HepG2 (cell line): ENCODE measurements around the gene LCN2. TPM values are rescaled to one million over a fixed set of nuclear protein-coding genes. Genes with fewer than 3 reads are reported as not detected.
A peak's percentile ranks its signal among the peaks of the same experiment; 100 is the strongest.

Experiments
- ATAC-seq: fragments of 200-7000 bp; cut with Tn5 transposase; 3 replicates; pipeline ENCODE4 v1.9.1; 2020; ENCODE audit warnings: mild to moderate bottlenecking, moderate library complexity
- BruUV-seq: library from RNA; stranded (reverse); fragments of 400-500 nt; replicated peaks from 2 replicates; lab custom pipeline; 2021; lab: Mats Ljungman, UMichigan
- CTCF ChIA-PET: fragments of 300-600 bp; formaldehyde crosslinking; extraction: SDS; loops from one replicate; lab custom pipeline; 2021; ENCODE audit warnings: low total read pairs, inconsistent platforms, low intra/inter-chr PET ratio; lab: Yijun Ruan, JAX
- POLR2A ChIA-PET: fragments of 350-600 bp; sonication (Branson Sonifier 250); formaldehyde crosslinking; loops from one replicate; lab custom pipeline; 2020; ENCODE audit warnings: antibody characterized with exemption, inconsistent platforms; lab: Yijun Ruan, JAX
- DNase-seq: peaks from one replicate; pipeline ENCODE4 v3.0.0-alpha.2; 2015; ENCODE audit warnings: low spot score
- FAIRE-seq: peaks from 3 replicates; lab custom pipeline; 2011; peaks lifted over from hg19 to GRCh38; lab: Jason Lieb, UNC
- H2AFZ ChIP-seq: one replicate; pipeline ENCODE4 v1.6.1; 2011; ENCODE audit warnings: low read length, inconsistent platforms
- H3K27ac ChIP-seq: fragments of 300-600 bp; 3 replicates; pipeline ENCODE4 v1.8.0; 2011; ENCODE audit warnings: mixed run types, mild to moderate bottlenecking, mixed read lengths, low read length, inconsistent platforms; ENCODE audit not compliant: insufficient read depth; ENCODE audit errors: extremely low read length
- H3K27me3 ChIP-seq, 2 experiments: fragments of 200-600 bp in 1 of 2; 2 replicates in 1 of 2; 3 replicates in 1 of 2; pipeline versions ENCODE4 v1.6.0 to v1.8.0; 2011; ENCODE audit warnings: low read length in 2 of 2, mild to moderate bottlenecking in 2 of 2, moderate library complexity in 2 of 2, inconsistent platforms in 1 of 2; ENCODE audit not compliant: insufficient read depth in 2 of 2, control insufficient read depth in 1 of 2
- H3K36me3 ChIP-seq, 2 experiments: fragments of 200-600 bp in 1 of 2; replicated peaks in 1 of 2; 2 replicates in 1 of 2; 3 replicates in 1 of 2; pipeline versions ENCODE4 v1.5.1 to v1.8.0; 2011; ENCODE audit warnings: low read length in 2 of 2, inconsistent platforms in 1 of 2; ENCODE audit not compliant: insufficient read depth in 2 of 2, control insufficient read depth in 1 of 2
- H3K4me1 ChIP-seq: 2 replicates; pipeline ENCODE4 v1.5.1; 2012; ENCODE audit warnings: low read length, inconsistent platforms; ENCODE audit not compliant: insufficient read depth
- H3K4me2 ChIP-seq: 2 replicates; pipeline ENCODE4 v1.6.0; 2011; ENCODE audit warnings: low read depth, low read length, inconsistent platforms
- H3K4me3 ChIP-seq, 3 experiments: fragments of 200-600 bp in 1 of 3; sonication (generic), shearing (Covaris generic) in 1 of 3; replicated peaks in 1 of 3; 2 replicates each; pipeline ENCODE4 v1.5.1; 2011 to 2016; ENCODE audit warnings: low read length in 3 of 3, inconsistent platforms in 2 of 3, low read depth in 2 of 3, mild to moderate bottlenecking in 2 of 3, control low read depth in 1 of 3, mixed read lengths in 1 of 3; ENCODE audit not compliant: insufficient read depth in 1 of 3
- H3K79me2 ChIP-seq: one replicate; pipeline ENCODE4 v1.6.1; 2011; ENCODE audit warnings: low read length, inconsistent platforms; ENCODE audit not compliant: insufficient read depth
- H3K9ac ChIP-seq: 2 replicates; pipeline ENCODE4 v1.6.0; 2011; ENCODE audit warnings: mild to moderate bottlenecking, low read depth, low read length, inconsistent platforms; ENCODE audit not compliant: insufficient read depth
- H3K9me3 ChIP-seq: 2 replicates; pipeline ENCODE4 v1.5.1; 2012; ENCODE audit warnings: mild to moderate bottlenecking, low read length
- H4K20me1 ChIP-seq: 2 replicates; pipeline ENCODE4 v1.6.0; 2011; ENCODE audit warnings: inconsistent platforms, mild to moderate bottlenecking, low read length, moderate library complexity; ENCODE audit not compliant: insufficient read depth
- BCLAF1 ChIP-seq: fragments of 450-650 bp; IDR thresholded peaks from 2 replicates; pipeline ENCODE4 v1.6.1; 2017; ENCODE audit warnings: mild to moderate bottlenecking
- BHLHE40 ChIP-seq: IDR thresholded peaks from 2 replicates; pipeline ENCODE4 v1.6.1; 2011; ENCODE audit warnings: low read length, improper control_type of control experiment
- CHCHD3 ChIP-seq: sonication (generic); formaldehyde crosslinking; IDR thresholded peaks from 2 replicates; pipeline ENCODE4 v1.8.0; 2022; ENCODE audit warnings: mild to moderate bottlenecking, missing genetic modification reagents, moderate library complexity
- EP300 ChIP-seq, 3 experiments: sonication (generic) in 1 of 3; formaldehyde crosslinking in 1 of 3; IDR thresholded peaks; 2 replicates each; pipeline versions ENCODE4 v1.5.1 to v1.6.1; 2011 to 2020; ENCODE audit warnings: low read depth in 2 of 3, low read length in 2 of 3, borderline replicate concordance in 1 of 3, improper control_type of control experiment in 1 of 3, mild to moderate bottlenecking in 1 of 3, missing genetic modification reagents in 1 of 3, moderate library complexity in 1 of 3
- HDAC2 ChIP-seq: sonication (generic); formaldehyde crosslinking; IDR thresholded peaks from 2 replicates; pipeline ENCODE4 v1.4.0; 2020; ENCODE audit warnings: missing genetic modification reagents
- MAFF ChIP-seq: IDR thresholded peaks from 2 replicates; pipeline ENCODE4 v1.6.1; 2011; ENCODE audit warnings: low read depth, low read length, improper control_type of control experiment
- MBD4 ChIP-seq: IDR thresholded peaks from 2 replicates; pipeline ENCODE4 v1.6.1; 2012; ENCODE audit warnings: low read length, inconsistent platforms, borderline replicate concordance
- MEIS1 ChIP-seq: sonication (generic); formaldehyde crosslinking; IDR thresholded peaks from 2 replicates; pipeline ENCODE4 v1.9.0; 2021; ENCODE audit warnings: mild to moderate bottlenecking, missing genetic modification reagents, moderate library complexity, borderline replicate concordance
- NFATC3 ChIP-seq: sonication (generic); formaldehyde crosslinking; IDR thresholded peaks from 2 replicates; pipeline ENCODE4 v1.5.1; 2020; ENCODE audit warnings: mild to moderate bottlenecking, missing genetic modification reagents
- NFKB2 ChIP-seq: sonication (generic); formaldehyde crosslinking; IDR thresholded peaks from 2 replicates; pipeline ENCODE4 v1.4.0; 2020; ENCODE audit warnings: missing genetic modification reagents, borderline replicate concordance
- PAX8 ChIP-seq: sonication (generic); formaldehyde crosslinking; IDR thresholded peaks from 2 replicates; pipeline ENCODE4 v1.8.0; 2022; ENCODE audit warnings: mild to moderate bottlenecking, missing genetic modification reagents, borderline replicate concordance
- RORA ChIP-seq: sonication (generic); formaldehyde crosslinking; IDR thresholded peaks from 2 replicates; pipeline ENCODE4 v1.5.0; 2020; ENCODE audit warnings: mild to moderate bottlenecking, missing genetic modification reagents, moderate library complexity
- SETDB1 ChIP-seq: sonication (generic); formaldehyde crosslinking; IDR thresholded peaks from 2 replicates; pipeline ENCODE4 v1.5.1; 2020; ENCODE audit warnings: missing genetic modification reagents, mild to moderate bottlenecking, borderline replicate concordance
- SOX13 ChIP-seq, 3 experiments: fragments of 450-650 bp in 1 of 3; sonication (generic) in 1 of 3; formaldehyde crosslinking in 1 of 3; IDR thresholded peaks in 2 of 3; conservative IDR thresholded peaks in 1 of 3; 2 replicates each; pipeline versions ENCODE4 v1.5.0 to v1.6.1; 2016 to 2020; ENCODE audit warnings: antibody characterized with exemption in 1 of 3, mild to moderate bottlenecking in 1 of 3, missing compliant biosample characterization in 1 of 3, missing genetic modification reagents in 1 of 3, moderate library complexity in 1 of 3
- TRIM22 ChIP-seq: fragments of 450-650 bp; IDR thresholded peaks from 2 replicates; pipeline ENCODE4 v1.6.1; 2017
- WIZ ChIP-seq: sonication (generic); formaldehyde crosslinking; IDR thresholded peaks from 2 replicates; pipeline ENCODE4 v1.5.1; 2020; ENCODE audit warnings: mild to moderate bottlenecking, missing genetic modification reagents
- ZNF18 ChIP-seq: sonication (generic); formaldehyde crosslinking; IDR thresholded peaks from 2 replicates; pipeline ENCODE4 v1.8.0; 2022; ENCODE audit warnings: mild to moderate bottlenecking, missing genetic modification reagents; ENCODE audit not compliant: insufficient replicate concordance
- ZNF468 ChIP-seq: sonication (generic); formaldehyde crosslinking; IDR thresholded peaks from 2 replicates; pipeline ENCODE4 v1.8.0; 2022; ENCODE audit warnings: mild to moderate bottlenecking, moderate library complexity, missing genetic modification reagents
- ZNF615 ChIP-seq: sonication (generic); formaldehyde crosslinking; IDR thresholded peaks from 2 replicates; pipeline ENCODE4 v1.5.0; 2020; ENCODE audit warnings: mild to moderate bottlenecking, missing genetic modification reagents, borderline replicate concordance
- WGBS: methylation state at CpG from one replicate; pipeline ENCODE4 v1.1.6; 2017; ENCODE audit warnings: low lambda C conversion rate; 5-methylcytosine and 5-hydroxymethylcytosine counted together
- in situ Hi-C: cut with HindIII; loops from 2 replicates; pipeline ENCODE4 v1.10.0; 2017; ENCODE audit warnings: low pct_unique_long_range_greater_than_20kb; ENCODE audit not compliant: extremely low pct_ligation_motif_present
- intact Hi-C: fragments of 100-400 bp; cut with micrococcal nuclease; formaldehyde crosslinking; loops from one replicate; pipeline ENCODE4 v1.10.0; 2022; ENCODE audit not compliant: unreplicated experiment
- polyA plus RNA-seq, 8 experiments: library from polyadenylated mRNA; depleted of rRNA in 3 of 8; stranded (reverse) in 7 of 8; unstranded in 1 of 8; fragments of >200 nt; fragmentation: Illumina TruSeq in 4 of 8; extraction: Trizol in 4 of 8; gene quantifications; 2 replicates each; pipeline versions ENCODE4 v1.2.1 to v1.2.3, GENCODE V29; 2011 to 2016; ENCODE audit warnings: low read depth in 4 of 8, missing spikeins in 1 of 8, mixed read lengths in 1 of 8; ENCODE audit not compliant: insufficient read depth in 1 of 8
- total RNA-seq, 5 experiments: library from RNA; depleted of rRNA; stranded (reverse); fragments of >200 nt; fragmentation: Illumina TruSeq; extraction: Trizol; gene quantifications; 2 replicates each; pipeline ENCODE4 v1.2.3, GENCODE V29; 2016; ENCODE audit warnings: low read depth in 1 of 5

Gene LCN2
- total and polyA plus RNA-seq, 2 of the 13 experiments (the other 11 are each of a cell fraction or from before 2014, with no cell fraction given) = 0.38 to 1.4 TPM

GRCh38 chr9:128138001-128138400, 11.3 kb upstream of the LCN2 start:
- ATAC-seq (peak; percentile 73), DNase-seq (no peak), FAIRE-seq (no peak)
- no CpG with 5 or more reads among the region's 3 CpGs for WGBS
- Histone ChIP-seq H3K4me1 (peaks cover 46% of the 10 kb centered on the region), H3K4me2 (peak overlapping the region; percentile 76; the same call in 1 of the 2 replicates), H3K79me2 (no peaks in the 10 kb centered on the region), H3K9me3 (no peaks in the 10 kb centered on the region), H2AFZ (no peak overlapping the region), H3K36me3 (no peaks in the 10 kb centered on the region), H3K27ac (no peak overlapping the region), H3K27me3 (no peaks in the 10 kb centered on the region; a peak in 1 of 5 replicates), H4K20me1 (no peaks in the 10 kb centered on the region), H3K4me3 (no peak overlapping the region), H3K9ac (no peak overlapping the region)
- BruUV-seq = no TSS peak
- TF ChIP-seq MAFF (no peak), RORA (CRISPR knock-in tag) (no peak), SOX13 (IDR thresholded peaks at IDR 0.05) (no peak), SOX13 (CRISPR knock-in tag; conservative IDR thresholded peaks at IDR 0.05 in 1 of 2, IDR thresholded peaks at IDR 0.05 in 1 of 2) (no peak), NFATC3 (no peak), WIZ (no peak), EP300 (IDR thresholded peaks at IDR 0.05; ENCODE audit: low read depth in 2 of 2, low read length in 2 of 2) (no peak), EP300 (CRISPR knock-in tag; IDR thresholded peaks at IDR 0.05; ENCODE audit: borderline replicate concordance) (no peak), TRIM22 (no peak), SETDB1 (CRISPR knock-in tag) (no peak), ZNF18 (CRISPR knock-in tag) (no peak), MEIS1 (no peak), ZNF468 (CRISPR knock-in tag) (no peak), CHCHD3 (no peak), BHLHE40 (no peak), PAX8 (no peak), NFKB2 (CRISPR knock-in tag) (no peak), BCLAF1 (no peak), MBD4 (no peak), HDAC2 (CRISPR knock-in tag) (no peak), ZNF615 (CRISPR knock-in tag) (no peak)
- ChIA-PET CTCF (no interaction called here), POLR2A (interaction anchor here (1.4 to 1.9 kb wide), 3 partner anchors 10 to 40 kb away, joined by 4 to 12 read pairs (median 6); partner anchors contain the start of gene BBLN)
- in situ Hi-C loops = no loop called here
- intact Hi-C loops = no loop called here
